Bronchial epithelial cell (primary cell): ENCODE results near the gene TFCP2. TPM values are rescaled to one million over a fixed set of nuclear protein-coding genes. Genes with fewer than 3 reads are reported as not detected.

ENCODE experiments used
- DNase-seq: peaks from one replicate; pipeline ENCODE4 v3.0.0-alpha.2; 2010; ENCODE audit warnings: low read depth
- FAIRE-seq: peaks from 2 replicates; lab custom pipeline; 2011; peaks lifted over from hg19 to GRCh38; lab: Jason Lieb, UNC
- H3K27me3 ChIP-seq: 2 replicates; pipeline ENCODE4 v1.5.1; 2011; ENCODE audit warnings: low read length; ENCODE audit not compliant: control insufficient read depth, insufficient read depth
- H3K36me3 ChIP-seq: 2 replicates; pipeline ENCODE4 v1.5.1; 2011; ENCODE audit warnings: low read length; ENCODE audit not compliant: control insufficient read depth, insufficient read depth
- H3K4me3 ChIP-seq: 2 replicates; pipeline ENCODE4 v1.5.1; 2011; ENCODE audit warnings: mild to moderate bottlenecking, low read depth, low read length, control low read depth
- CTCF ChIP-seq: IDR thresholded peaks from 2 replicates; pipeline ENCODE4 v1.5.1; 2011; ENCODE audit warnings: mild to moderate bottlenecking, moderate library complexity, low read length, control low read depth, inconsistent platforms; ENCODE audit not compliant: insufficient read depth, severe bottlenecking
- total RNA-seq: library from RNA; depleted of rRNA; stranded (reverse); fragments of >200 nt; gene quantifications from 2 replicates; pipeline ENCODE4 v1.2.1, GENCODE V29; 2014

Gene TFCP2
- total RNA-seq, 1 donor from 2014 or later, result 7.1 TPM

GRCh38 chr12:51077930-51078329 lies 95.0 kb downstream of the TFCP2 start:
- TF ChIP-seq CTCF, result no peak
- Histone ChIP-seq H3K36me3 (peaks cover 7% of the 10 kb centered on the region), H3K4me3 (no peak overlapping the region), H3K27me3 (no peaks in the 10 kb centered on the region)
- no peak for DNase-seq
- no peak for FAIRE-seq

GRCh38 chr12:51076236-51076930 lies 96.6 kb downstream of the TFCP2 start:
- no peak for TF ChIP-seq CTCF
- no peak for DNase-seq
- no peak for FAIRE-seq
- no peaks in the 10 kb centered on the region for H3K27me3 ChIP-seq
- H3K4me3 ChIP-seq, result no peak overlapping the region
- H3K36me3 ChIP-seq, result peaks cover 9% of the 10 kb centered on the region

GRCh38 chr12:51075390-51075789 lies 97.5 kb downstream of the TFCP2 start:
- no peak for DNase-seq
- Histone ChIP-seq H3K36me3 (peaks cover 10% of the 10 kb centered on the region), H3K4me3 (no peak overlapping the region), H3K27me3 (no peaks in the 10 kb centered on the region)
- no peak for FAIRE-seq
- TF ChIP-seq CTCF, result no peak

GRCh38 chr12:51071663-51072062 lies 101.3 kb downstream of the TFCP2 start:
- no peak overlapping the region for H3K4me3 ChIP-seq
- H3K27me3 ChIP-seq, result no peaks in the 10 kb centered on the region
- no peak for FAIRE-seq
- no peak for TF ChIP-seq CTCF
- DNase-seq, result no peak
- peaks cover 23% of the 10 kb centered on the region for H3K36me3 ChIP-seq

GRCh38 chr12:51070004-51070403 lies 102.9 kb downstream of the TFCP2 start:
- no peak for TF ChIP-seq CTCF
- Histone ChIP-seq H3K36me3 (peaks cover 24% of the 10 kb centered on the region), H3K27me3 (no peaks in the 10 kb centered on the region), H3K4me3 (no peak overlapping the region)
- FAIRE-seq, result peak; percentile 73
- peak; percentile 78 for DNase-seq

- TF ChIP-seq CTCF, result no peak
- Histone ChIP-seq H3K36me3 (peaks cover 31% of the 10 kb centered on the region), H3K4me3 (no peak overlapping the region), H3K27me3 (no peaks in the 10 kb centered on the region)
- DNase-seq, result no peak
- FAIRE-seq, result no peak
Observed at GRCh38 chr12:51067771-51068170, 105.2 kb downstream of the TFCP2 start.
